Embryonic facial prominence (tissue), 1 donor: ENCODE measurements around the gene PRAMEF5.
"Not testable (repeated sequence)": the region's sequence is repeated elsewhere in the genome, so short reads cannot be mapped to it uniquely, and the experiment has no call there.

ENCODE experiments used
- DNase-seq: peaks from one replicate; pipeline ENCODE4 v3.0.0-alpha.2; 2016; ENCODE audit errors: extremely low spot score

Gene PRAMEF5

GRCh38 chr1:13253898-13254297 is at the start of gene PRAMEF5:
Gene PRAMEF5, plus strand, starts transcription at chr1:13254198. Its CDS starts 5,071 bp downstream, at chr1:13259269.
- DNase-seq = not testable (repeated sequence)

GRCh38 chr1:13208712-13209111 is 45.3 kb upstream of the PRAMEF5 start:
- DNase-seq = not testable (repeated sequence)

- not testable (repeated sequence) for DNase-seq
Observed at GRCh38 chr1:13216619-13217018, 37.4 kb upstream of the PRAMEF5 start.

- DNase-seq = not testable (repeated sequence)
Observed at GRCh38 chr1:13219203-13219602, 34.8 kb upstream of the PRAMEF5 start.

- DNase-seq = not testable (repeated sequence)
Observed at GRCh38 chr1:13222788-13223187, 31.2 kb upstream of the PRAMEF5 start.

GRCh38 chr1:13224480-13225060 is 29.4 kb upstream of the PRAMEF5 start:
- DNase-seq = no peak

GRCh38 chr1:13225675-13226204 is 28.3 kb upstream of the PRAMEF5 start, which contains the start of gene PRAMEF18:
Gene PRAMEF18, minus strand, starts transcription at chr1:13226154. Its CDS starts 48 bp downstream, at chr1:13226106.
- not testable (repeated sequence) for DNase-seq

- not testable (repeated sequence) for DNase-seq
Observed at GRCh38 chr1:13227271-13228055, 26.5 kb upstream of the PRAMEF5 start.

- DNase-seq = no peak
Observed at GRCh38 chr1:13228343-13228781, 25.6 kb upstream of the PRAMEF5 start.

- not testable (repeated sequence) for DNase-seq
Observed at GRCh38 chr1:13230096-13230495, 23.9 kb upstream of the PRAMEF5 start.

- not testable (repeated sequence) for DNase-seq
Observed at GRCh38 chr1:13230601-13231000, 23.4 kb upstream of the PRAMEF5 start.

- DNase-seq = not testable (repeated sequence)
Observed at GRCh38 chr1:13231061-13231750, 22.8 kb upstream of the PRAMEF5 start.

GRCh38 chr1:13232056-13232455 is 21.9 kb upstream of the PRAMEF5 start:
- DNase-seq = not testable (repeated sequence)

- DNase-seq = not testable (repeated sequence)
Observed at GRCh38 chr1:13234057-13234456, 19.9 kb upstream of the PRAMEF5 start.

- not testable (repeated sequence) for DNase-seq
Observed at GRCh38 chr1:13237572-13237971, 16.4 kb upstream of the PRAMEF5 start.

- DNase-seq = not testable (repeated sequence)
Observed at GRCh38 chr1:13239633-13240032, 14.4 kb upstream of the PRAMEF5 start.

- DNase-seq = not testable (repeated sequence)
Observed at GRCh38 chr1:13243536-13244263, 10.3 kb upstream of the PRAMEF5 start.

GRCh38 chr1:13245841-13246553 is 8.0 kb upstream of the PRAMEF5 start:
- not testable (repeated sequence) for DNase-seq

- DNase-seq = not testable (repeated sequence)
Observed at GRCh38 chr1:13246554-13246871, 7.5 kb upstream of the PRAMEF5 start.

- not testable (repeated sequence) for DNase-seq
Observed at GRCh38 chr1:13247122-13247521, 6.9 kb upstream of the PRAMEF5 start.

- DNase-seq = not testable (repeated sequence)
Observed at GRCh38 chr1:13265124-13265523, 11.1 kb downstream of the PRAMEF5 start.
